Measurements from ENCODE around the gene PLAU. TPM values are rescaled to one million over a fixed set of nuclear protein-coding genes. Genes with fewer than 3 reads are reported as not detected.

The PLAU gene
- total and polyA plus RNA-seq, 2 of the 13 experiments (the other 11 are each of a cell fraction or from before 2014, with no cell fraction given) = 0.45 to 11.2 TPM

DNA sequence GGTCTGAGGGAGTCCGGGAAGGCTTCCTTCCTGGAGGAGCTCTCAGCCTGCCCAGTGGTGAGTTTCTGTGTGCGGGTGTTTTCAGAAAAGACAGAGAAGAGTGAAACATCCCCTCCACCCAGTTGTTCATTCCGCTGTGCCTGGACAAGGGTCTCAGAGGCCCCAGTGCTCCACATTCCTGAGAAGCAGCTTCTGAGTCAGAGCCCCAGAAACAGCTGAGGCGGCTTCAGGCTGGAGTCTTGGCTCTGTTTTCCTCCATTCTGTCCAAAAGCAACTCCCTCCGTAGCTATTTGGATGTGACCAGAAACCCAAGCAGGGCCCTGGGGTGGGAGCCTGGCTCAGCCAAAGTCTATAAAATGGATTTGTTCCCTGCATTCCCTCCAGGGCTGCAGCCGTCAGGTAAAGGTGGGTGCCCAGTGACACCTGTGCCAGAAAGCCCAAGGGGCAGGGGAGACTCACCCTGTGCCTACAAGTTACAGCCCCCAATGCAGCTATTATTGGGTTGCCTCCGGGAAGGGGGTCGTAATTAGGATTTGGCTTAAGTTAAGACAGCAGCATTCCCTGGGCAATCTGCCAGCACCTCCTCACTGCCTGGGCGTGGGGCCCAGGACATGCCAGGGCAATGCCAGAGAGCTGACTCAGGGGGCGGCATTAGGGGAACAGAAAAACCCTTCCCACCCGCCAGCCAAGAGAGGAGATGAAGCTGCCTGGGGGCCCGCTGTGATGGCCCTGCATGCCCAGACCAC is 23.5 kb upstream of the PLAU start:
- ATAC-seq = no peak
- no peaks in the 10 kb centered on the region for H3K79me2 ChIP-seq (ENCODE audit: insufficient read depth, low read length)
- H3K4me2 ChIP-seq (ENCODE audit: low read depth, low read length) = peak overlapping the region; percentile 33; the same call in 1 of the 2 replicates
- TF ChIP-seq CHCHD3 (CRISPR knock-in tag; IDR thresholded peaks at IDR 0.05) (no peak), ATM (IDR thresholded peaks at IDR 0.05; ENCODE audit: borderline replicate concordance) (no peak), ZSCAN29 (CRISPR knock-in tag; conservative IDR thresholded peaks at IDR 0.05) (no peak), SETDB1 (CRISPR knock-in tag; IDR thresholded peaks at IDR 0.05; ENCODE audit: borderline replicate concordance) (no peak), ESRRA (CRISPR knock-in tag; IDR thresholded peaks at IDR 0.05; ENCODE audit: low read depth) (no peak), ZNF550 (CRISPR knock-in tag; IDR thresholded peaks at IDR 0.05; ENCODE audit: borderline replicate concordance) (no peak), ZNF10 (CRISPR knock-in tag; IDR thresholded peaks at IDR 0.05; ENCODE audit: borderline replicate concordance, low read depth) (no peak), ZFP41 (CRISPR knock-in tag; IDR thresholded peaks at IDR 0.05; ENCODE audit: borderline replicate concordance) (no peak), ZNF484 (CRISPR knock-in tag; IDR thresholded peaks at IDR 0.05; ENCODE audit: borderline replicate concordance, low read depth) (no peak), SNAPC2 (CRISPR knock-in tag; IDR thresholded peaks at IDR 0.05) (no peak), SP2 (CRISPR knock-in tag; IDR thresholded peaks at IDR 0.05) (no peak)
- TF ChIP-seq, protein P1, sequence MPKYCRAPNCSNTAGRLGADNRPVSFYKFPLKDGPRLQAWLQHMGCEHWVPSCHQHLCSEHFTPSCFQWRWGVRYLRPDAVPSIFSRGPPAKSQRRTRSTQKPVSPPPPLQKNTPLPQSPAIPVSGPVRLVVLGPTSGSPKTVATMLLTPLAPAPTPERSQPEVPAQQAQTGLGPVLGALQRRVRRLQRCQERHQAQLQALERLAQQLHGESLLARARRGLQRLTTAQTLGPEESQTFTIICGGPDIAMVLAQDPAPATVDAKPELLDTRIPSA (CRISPR knock-in tag; IDR thresholded peaks at IDR 0.05; ENCODE audit: borderline replicate concordance) = no peak
- TF ChIP-seq, protein P2, sequence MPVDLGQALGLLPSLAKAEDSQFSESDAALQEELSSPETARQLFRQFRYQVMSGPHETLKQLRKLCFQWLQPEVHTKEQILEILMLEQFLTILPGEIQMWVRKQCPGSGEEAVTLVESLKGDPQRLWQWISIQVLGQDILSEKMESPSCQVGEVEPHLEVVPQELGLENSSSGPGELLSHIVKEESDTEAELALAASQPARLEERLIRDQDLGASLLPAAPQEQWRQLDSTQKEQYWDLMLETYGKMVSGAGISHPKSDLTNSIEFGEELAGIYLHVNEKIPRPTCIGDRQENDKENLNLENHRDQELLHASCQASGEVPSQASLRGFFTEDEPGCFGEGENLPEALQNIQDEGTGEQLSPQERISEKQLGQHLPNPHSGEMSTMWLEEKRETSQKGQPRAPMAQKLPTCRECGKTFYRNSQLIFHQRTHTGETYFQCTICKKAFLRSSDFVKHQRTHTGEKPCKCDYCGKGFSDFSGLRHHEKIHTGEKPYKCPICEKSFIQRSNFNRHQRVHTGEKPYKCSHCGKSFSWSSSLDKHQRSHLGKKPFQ (CRISPR knock-in tag; IDR thresholded peaks at IDR 0.05; ENCODE audit: insufficient replicate concordance) = no peak
- TF ChIP-seq, protein P3, sequence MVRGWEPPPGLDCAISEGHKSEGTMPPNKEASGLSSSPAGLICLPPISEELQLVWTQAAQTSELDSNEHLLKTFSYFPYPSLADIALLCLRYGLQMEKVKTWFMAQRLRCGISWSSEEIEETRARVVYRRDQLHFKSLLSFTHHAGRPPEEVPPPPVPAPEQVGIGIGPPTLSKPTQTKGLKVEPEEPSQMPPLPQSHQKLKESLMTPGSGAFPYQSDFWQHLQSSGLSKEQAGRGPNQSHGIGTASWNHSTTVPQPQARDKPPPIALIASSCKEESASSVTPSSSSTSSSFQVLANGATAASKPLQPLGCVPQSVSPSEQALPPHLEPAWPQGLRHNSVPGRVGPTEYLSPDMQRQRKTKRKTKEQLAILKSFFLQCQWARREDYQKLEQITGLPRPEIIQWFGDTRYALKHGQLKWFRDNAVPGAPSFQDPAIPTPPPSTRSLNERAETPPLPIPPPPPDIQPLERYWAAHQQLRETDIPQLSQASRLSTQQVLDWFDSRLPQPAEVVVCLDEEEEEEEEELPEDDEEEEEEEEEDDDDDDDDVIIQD (CRISPR knock-in tag; IDR thresholded peaks at IDR 0.05; ENCODE audit: low read depth) = no peak
- TF ChIP-seq, protein P4, sequence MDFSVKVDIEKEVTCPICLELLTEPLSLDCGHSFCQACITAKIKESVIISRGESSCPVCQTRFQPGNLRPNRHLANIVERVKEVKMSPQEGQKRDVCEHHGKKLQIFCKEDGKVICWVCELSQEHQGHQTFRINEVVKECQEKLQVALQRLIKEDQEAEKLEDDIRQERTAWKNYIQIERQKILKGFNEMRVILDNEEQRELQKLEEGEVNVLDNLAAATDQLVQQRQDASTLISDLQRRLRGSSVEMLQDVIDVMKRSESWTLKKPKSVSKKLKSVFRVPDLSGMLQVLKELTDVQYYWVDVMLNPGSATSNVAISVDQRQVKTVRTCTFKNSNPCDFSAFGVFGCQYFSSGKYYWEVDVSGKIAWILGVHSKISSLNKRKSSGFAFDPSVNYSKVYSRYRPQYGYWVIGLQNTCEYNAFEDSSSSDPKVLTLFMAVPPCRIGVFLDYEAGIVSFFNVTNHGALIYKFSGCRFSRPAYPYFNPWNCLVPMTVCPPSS (IDR thresholded peaks at IDR 0.05) = no peak
- TF ChIP-seq, protein P5, sequence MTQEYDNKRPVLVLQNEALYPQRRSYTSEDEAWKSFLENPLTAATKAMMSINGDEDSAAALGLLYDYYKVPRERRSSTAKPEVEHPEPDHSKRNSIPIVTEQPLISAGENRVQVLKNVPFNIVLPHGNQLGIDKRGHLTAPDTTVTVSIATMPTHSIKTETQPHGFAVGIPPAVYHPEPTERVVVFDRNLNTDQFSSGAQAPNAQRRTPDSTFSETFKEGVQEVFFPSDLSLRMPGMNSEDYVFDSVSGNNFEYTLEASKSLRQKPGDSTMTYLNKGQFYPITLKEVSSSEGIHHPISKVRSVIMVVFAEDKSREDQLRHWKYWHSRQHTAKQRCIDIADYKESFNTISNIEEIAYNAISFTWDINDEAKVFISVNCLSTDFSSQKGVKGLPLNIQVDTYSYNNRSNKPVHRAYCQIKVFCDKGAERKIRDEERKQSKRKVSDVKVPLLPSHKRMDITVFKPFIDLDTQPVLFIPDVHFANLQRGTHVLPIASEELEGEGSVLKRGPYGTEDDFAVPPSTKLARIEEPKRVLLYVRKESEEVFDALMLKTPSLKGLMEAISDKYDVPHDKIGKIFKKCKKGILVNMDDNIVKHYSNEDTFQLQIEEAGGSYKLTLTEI (CRISPR knock-in tag; conservative IDR thresholded peaks at IDR 0.05) = no peak
- no peak overlapping the region for H2AFZ ChIP-seq (ENCODE audit: low read length)
- H3K4me3 ChIP-seq (replicated peaks in 1 of 3; ENCODE audit: insufficient read depth in 1 of 3, low read depth in 2 of 3, low read length in 3 of 3) = no peak overlapping the region
- no peak overlapping the region for H3K27ac ChIP-seq (ENCODE audit: extremely low read length, insufficient read depth, low read length)
- no peak overlapping the region for H3K9ac ChIP-seq (ENCODE audit: insufficient read depth, low read depth, low read length)
- intact Hi-C loops (cut with micrococcal nuclease; ENCODE audit: unreplicated experiment) = loop anchor here (2.0 kb wide), 2 partner anchors 15 to 193 kb away; no protein-coding TSS in a partner anchor
- ChIA-PET CTCF (ENCODE audit: low intra/inter-chr PET ratio, low total read pairs) (interaction anchor here (3.2 to 3.8 kb wide), 2 partner anchors 53 to 70 kb away, joined by 19 to 60 read pairs; no protein-coding TSS in a partner anchor), POLR2A (no interaction called here)
- H3K27me3 ChIP-seq (ENCODE audit: control insufficient read depth in 1 of 2, insufficient read depth in 2 of 2, low read length in 2 of 2) = peaks cover 2 to 10% of the 10 kb centered on the region in 2 experiments; a peak in 4 of 5 replicates
- no peak for FAIRE-seq
- BruUV-seq (replicated peaks) = no TSS peak
- in situ Hi-C loops (cut with HindIII; ENCODE audit: extremely low pct_ligation_motif_present, low pct_unique_long_range_greater_than_20kb) = loop anchor here (5.0 kb wide), 2 partner anchors 50 to 195 kb away; no protein-coding TSS in a partner anchor
- WGBS (ENCODE audit: low lambda C conversion rate) = 48% methylated on average over 4 of the region's 12 CpGs
- peaks cover 20% of the 10 kb centered on the region for H3K4me1 ChIP-seq (ENCODE audit: insufficient read depth, low read length)
- no peaks in the 10 kb centered on the region for H3K9me3 ChIP-seq (ENCODE audit: low read length)
- no peak for DNase-seq (ENCODE audit: low spot score)
- no peaks in the 10 kb centered on the region for H4K20me1 ChIP-seq (ENCODE audit: insufficient read depth, low read length)
- no peaks in the 10 kb centered on the region for H3K36me3 ChIP-seq (replicated peaks in 1 of 2; ENCODE audit: control insufficient read depth in 1 of 2, insufficient read depth in 2 of 2, low read length in 2 of 2)
